HCT116 (cell line): ENCODE data around the gene INF2. TPM values are rescaled to one million over a fixed set of nuclear protein-coding genes. Genes with fewer than 3 reads are reported as not detected.

Experiments used
- ATAC-seq: fragments of 200-7000 bp; cut with Tn5 transposase; 2 replicates; pipeline ENCODE4 v1.9.1; 2020; ENCODE audit warnings: mild to moderate bottlenecking, moderate library complexity
- BruUV-seq: library from RNA; stranded (reverse); fragments of 400-500 nt; replicated peaks from 2 replicates; lab custom pipeline; 2021; lab: Mats Ljungman, UMichigan
- CTCF ChIA-PET: fragments of 300-600 bp; sonication (Branson Sonifier 250); formaldehyde crosslinking; loops from one replicate; lab custom pipeline; 2021; ENCODE audit warnings: antibody characterized with exemption; lab: Charles Lee
- POLR2A ChIA-PET: fragments of 300-600, 350-600 bp; sonication (Branson Sonifier 250); formaldehyde crosslinking; loops from one replicate; lab custom pipeline; 2021; ENCODE audit warnings: antibody characterized with exemption; lab: Charles Lee
- RAD21 ChIA-PET, 2 experiments: fragments of 300-600 bp; sonication (Branson Sonifier 250); formaldehyde crosslinking; loops; one replicate each; lab custom pipeline; 2023; ENCODE audit warnings: low total read pairs in 2 of 2; ENCODE audit not compliant: uncharacterized antibody in 2 of 2, unreplicated experiment in 2 of 2, low non-redundant PET in 1 of 2; lab: Charles Lee
- DNase-seq: peaks from one replicate; pipeline ENCODE4 v3.0.0-alpha.2; 2010; ENCODE audit warnings: low read depth, low spot score
- H2AFZ ChIP-seq: fragments of 200-600 bp; shearing (Covaris generic), sonication (generic); 2 replicates; pipeline ENCODE4 v1.6.1; 2017; ENCODE audit warnings: low read depth, mixed run types, mixed read lengths, antibody characterized with exemption, low read length; ENCODE audit not compliant: poor library complexity, severe bottlenecking
- H3K27ac ChIP-seq: 2 replicates; pipeline ENCODE4 v1.5.1; 2012; ENCODE audit warnings: low read depth, low read length
- H3K27me3 ChIP-seq: fragments of 200-600 bp; sonication (generic); 2 replicates; pipeline ENCODE4 v1.6.1; 2016; ENCODE audit warnings: mixed run types, low read length, mixed read lengths; ENCODE audit not compliant: insufficient read depth
- H3K36me3 ChIP-seq, 2 experiments: fragments of 200-500 bp in 1 of 2; fragments of 200-600 bp in 1 of 2; sonication (Bioruptor generic) in 1 of 2; sonication (generic) in 1 of 2; 2 replicates each; pipeline versions ENCODE4 v1.5.1 to v1.6.1; 2014 to 2016; ENCODE audit warnings: low read length in 2 of 2, inconsistent platforms in 1 of 2, mixed read lengths in 1 of 2, mixed run types in 1 of 2; ENCODE audit not compliant: insufficient read depth in 2 of 2, control insufficient read depth in 1 of 2
- H3K4me1 ChIP-seq, 2 experiments: fragments of 200-600 bp in 1 of 2; sonication (generic) in 1 of 2; 2 replicates each; pipeline versions ENCODE4 v1.5.1 to v1.6.1; 2012 to 2017; ENCODE audit warnings: low read length in 2 of 2, inconsistent platforms in 1 of 2, mild to moderate bottlenecking in 1 of 2, mixed read lengths in 1 of 2, mixed run types in 1 of 2, moderate library complexity in 1 of 2; ENCODE audit not compliant: insufficient read depth in 2 of 2, control insufficient read depth in 1 of 2
- H3K4me2 ChIP-seq: fragments of 200-600 bp; sonication (generic); 2 replicates; pipeline ENCODE4 v1.6.1; 2017; ENCODE audit warnings: mixed run types, low read length, mixed read lengths
- H3K4me3 ChIP-seq, 2 experiments: fragments of 200-600 bp in 1 of 2; sonication (generic) in 1 of 2; replicated peaks in 1 of 2; 2 replicates each; pipeline ENCODE4 v1.5.1; 2011 to 2016; ENCODE audit warnings: low read length in 2 of 2, control low read depth in 1 of 2, low read depth in 1 of 2, mild to moderate bottlenecking in 1 of 2, mixed read lengths in 1 of 2, mixed run types in 1 of 2
- H3K79me2 ChIP-seq: fragments of 200-600 bp; sonication (generic); 2 replicates; pipeline ENCODE4 v1.6.1; 2017; ENCODE audit warnings: mild to moderate bottlenecking, mixed run types, low read length, moderate library complexity, mixed read lengths; ENCODE audit not compliant: insufficient read depth
- H3K9ac ChIP-seq: fragments of 200-600 bp; sonication (generic); 2 replicates; pipeline ENCODE4 v1.6.1; 2016; ENCODE audit warnings: low read length, mixed read lengths
- H3K9me2 ChIP-seq: fragments of 200-600 bp; sonication (generic), shearing (Covaris generic); 2 replicates; pipeline ENCODE4 v1.6.1; 2017; ENCODE audit warnings: mixed run types, mild to moderate bottlenecking, moderate library complexity; ENCODE audit not compliant: insufficient read depth
- H3K9me3 ChIP-seq, 2 experiments: fragments of 200-500 bp in 1 of 2; fragments of 200-600 bp in 1 of 2; sonication (Bioruptor generic) in 1 of 2; sonication (generic) in 1 of 2; 2 replicates each; pipeline ENCODE4 v1.6.1; 2014 to 2017; ENCODE audit warnings: low read length in 2 of 2, mixed read lengths in 2 of 2, inconsistent platforms in 1 of 2, low read depth in 1 of 2, mild to moderate bottlenecking in 1 of 2, mixed run types in 1 of 2, moderate library complexity in 1 of 2; ENCODE audit not compliant: control insufficient read depth in 1 of 2, insufficient read depth in 1 of 2
- H4K20me1 ChIP-seq: fragments of 200-600 bp; sonication (generic), shearing (Covaris generic); 2 replicates; pipeline ENCODE4 v1.6.1; 2017; ENCODE audit warnings: mixed run types, mild to moderate bottlenecking, moderate library complexity; ENCODE audit not compliant: insufficient read depth
- CEBPB ChIP-seq: IDR thresholded peaks from 2 replicates; pipeline ENCODE4 v1.6.1; 2012; ENCODE audit warnings: low read depth
- EGR1 ChIP-seq: IDR thresholded peaks from 2 replicates; pipeline ENCODE4 v1.6.1; 2012; ENCODE audit warnings: low read depth
- ELF1 ChIP-seq: IDR thresholded peaks from 2 replicates; pipeline ENCODE4 v1.6.1; 2012; ENCODE audit warnings: low read depth, borderline replicate concordance
- EZH2 ChIP-seq: fragments of 200-600 bp; sonication (generic); IDR thresholded peaks from 2 replicates; pipeline ENCODE4 v1.6.1; 2017; ENCODE audit warnings: antibody characterized with exemption, mixed run types
- JUND ChIP-seq: IDR thresholded peaks from 2 replicates; pipeline ENCODE4 v1.6.1; 2012
- POLR2A ChIP-seq: IDR thresholded peaks from 2 replicates; pipeline ENCODE4 v1.7.0; 2011; ENCODE audit warnings: borderline replicate concordance; ENCODE audit not compliant: insufficient read depth, insufficient read length; ENCODE audit errors: extremely low read depth
- RAD21 ChIP-seq: IDR thresholded peaks from 2 replicates; pipeline ENCODE4 v1.6.1; 2012; ENCODE audit warnings: low read depth, mild to moderate bottlenecking
- TCF7L2 ChIP-seq: IDR thresholded peaks from 2 replicates; pipeline ENCODE4 v1.7.0; 2011; ENCODE audit warnings: borderline replicate concordance, inconsistent platforms; ENCODE audit not compliant: insufficient read depth, insufficient read length; ENCODE audit errors: extremely low read depth
- YY1 ChIP-seq: IDR thresholded peaks from 2 replicates; pipeline ENCODE4 v1.6.1; 2011; ENCODE audit warnings: low read length, low read depth, moderate library complexity, mild to moderate bottlenecking; ENCODE audit not compliant: insufficient replicate concordance; ENCODE audit errors: extremely low read depth
- ZBTB33 ChIP-seq: IDR thresholded peaks from 2 replicates; pipeline ENCODE4 v1.6.1; 2011; ENCODE audit warnings: mild to moderate bottlenecking, low read length, moderate library complexity; ENCODE audit not compliant: insufficient replicate concordance; ENCODE audit errors: extremely low read depth
- ZFX ChIP-seq: fragments of 450-650 bp; IDR thresholded peaks from 2 replicates; pipeline ENCODE4 v1.6.1; 2017
- intact Hi-C: fragments of 100-400 bp; cut with micrococcal nuclease; formaldehyde crosslinking; loops from 2 replicates; pipeline ENCODE4 v1.10.0; 2022
- total RNA-seq: library from RNA; stranded (reverse); gene quantifications from one replicate; pipeline ENCODE4 v1.2.1, GENCODE V29; 2021; ENCODE audit not compliant: unreplicated experiment
- TF ChIP-seq, protein P1 (sequence below): IDR thresholded peaks from 2 replicates; pipeline ENCODE4 v1.6.1; 2012; ENCODE audit warnings: low read depth
- TF ChIP-seq, protein P2 (sequence below): IDR thresholded peaks from 2 replicates; pipeline ENCODE4 v1.6.1; 2012
- TF ChIP-seq, protein P3 (sequence below), 3 experiments: fragments of 200-600 bp in 1 of 3; sonication (generic) in 1 of 3; IDR thresholded peaks in 2 of 3; conservative IDR thresholded peaks in 1 of 3; 2 replicates each; pipeline ENCODE4 v1.5.1; 2012 to 2017; ENCODE audit warnings: low read depth in 2 of 3, low read length in 2 of 3, antibody characterized with exemption in 1 of 3, borderline replicate concordance in 1 of 3, control low read depth in 1 of 3, mild to moderate bottlenecking in 1 of 3, mixed read lengths in 1 of 3, mixed run types in 1 of 3, moderate library complexity in 1 of 3; ENCODE audit not compliant: insufficient read depth in 1 of 3

Gene INF2
- total RNA-seq, 1 experiment from 2014 or later, result 95.8 TPM

DNA sequence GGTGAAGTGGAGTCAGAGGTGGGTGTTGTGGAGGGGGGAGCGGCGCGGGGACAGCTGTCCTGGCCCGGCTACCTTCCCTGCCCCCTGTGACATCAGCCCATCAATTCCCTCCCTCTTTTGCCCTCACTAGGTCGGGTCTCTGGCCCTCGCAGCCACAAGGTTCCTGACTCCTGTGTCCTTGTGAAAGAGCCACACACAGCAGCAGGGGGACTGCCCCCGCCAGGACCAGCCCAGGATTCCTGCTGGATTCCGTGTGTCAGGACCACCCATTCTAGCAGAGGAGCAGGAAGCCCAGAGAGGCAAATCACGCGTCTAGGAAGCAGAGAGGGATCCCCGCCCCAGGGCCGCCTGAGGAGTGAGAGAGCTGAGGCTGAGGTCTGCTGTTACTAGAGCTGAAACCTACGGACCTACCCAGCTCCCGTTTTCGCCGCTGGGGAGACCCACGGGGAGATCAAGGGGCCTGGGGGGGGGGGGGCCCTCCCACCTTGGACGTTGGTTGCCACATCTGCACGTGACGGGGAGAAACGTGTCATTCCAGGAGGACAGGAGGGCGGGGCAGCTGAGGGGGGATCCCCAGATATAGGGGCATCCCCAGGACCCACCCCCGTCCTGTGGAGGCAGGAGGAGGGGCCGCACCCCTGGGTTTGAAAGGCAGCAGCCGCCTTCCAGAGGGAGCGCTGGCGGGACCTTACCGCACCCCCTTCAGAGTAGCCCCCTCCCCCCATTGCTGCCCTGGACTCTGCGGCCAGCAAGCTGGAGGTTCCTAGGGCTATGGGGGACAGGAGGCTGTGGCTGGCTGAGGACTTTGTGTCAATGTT lies 12.5 kb upstream of the INF2 start:
- BruUV-seq, result no TSS peak
- ATAC-seq, result no peak

More for the DNA sequence above, 12.5 kb upstream of the INF2 start:
- CTCF ChIA-PET, result interaction anchor here (1.2 to 1.3 kb wide), 2 partner anchors 11 kb away, joined by 4 to 5 read pairs; no protein-coding TSS in a partner anchor
- Histone ChIP-seq H2AFZ (no peak overlapping the region), H3K9me2 (no peaks in the 10 kb centered on the region), H4K20me1 (no peaks in the 10 kb centered on the region), H3K27me3 (no peaks in the 10 kb centered on the region), H3K4me2 (peak overlapping the region; percentile 89), H3K9ac (peak overlapping the region; percentile 89), H3K36me3 (no peaks in the 10 kb centered on the region), H3K27ac (peak overlapping the region; percentile 98), H3K9me3 (no peaks in the 10 kb centered on the region), H3K79me2 (no peaks in the 10 kb centered on the region), H3K4me1 (peaks cover 45 to 61% of the 10 kb centered on the region in 2 experiments), H3K4me3 (peak overlapping the region; percentile 52 to 62)
- RAD21 ChIA-PET, result interaction anchor here in 1 of 2 experiments (1.1 kb wide), 1 partner anchor 11 kb away, joined by 3 read pairs; no protein-coding TSS in a partner anchor
- TF ChIP-seq EZH2 (no peak), JUND (no peak), ELF1 (no peak), YY1 (no peak), EGR1 (no peak), RAD21 (no peak), POLR2A (no peak), TCF7L2 (no peak), ZFX (no peak), ZBTB33 (no peak), CEBPB (no peak)
- TF ChIP-seq, protein P1, sequence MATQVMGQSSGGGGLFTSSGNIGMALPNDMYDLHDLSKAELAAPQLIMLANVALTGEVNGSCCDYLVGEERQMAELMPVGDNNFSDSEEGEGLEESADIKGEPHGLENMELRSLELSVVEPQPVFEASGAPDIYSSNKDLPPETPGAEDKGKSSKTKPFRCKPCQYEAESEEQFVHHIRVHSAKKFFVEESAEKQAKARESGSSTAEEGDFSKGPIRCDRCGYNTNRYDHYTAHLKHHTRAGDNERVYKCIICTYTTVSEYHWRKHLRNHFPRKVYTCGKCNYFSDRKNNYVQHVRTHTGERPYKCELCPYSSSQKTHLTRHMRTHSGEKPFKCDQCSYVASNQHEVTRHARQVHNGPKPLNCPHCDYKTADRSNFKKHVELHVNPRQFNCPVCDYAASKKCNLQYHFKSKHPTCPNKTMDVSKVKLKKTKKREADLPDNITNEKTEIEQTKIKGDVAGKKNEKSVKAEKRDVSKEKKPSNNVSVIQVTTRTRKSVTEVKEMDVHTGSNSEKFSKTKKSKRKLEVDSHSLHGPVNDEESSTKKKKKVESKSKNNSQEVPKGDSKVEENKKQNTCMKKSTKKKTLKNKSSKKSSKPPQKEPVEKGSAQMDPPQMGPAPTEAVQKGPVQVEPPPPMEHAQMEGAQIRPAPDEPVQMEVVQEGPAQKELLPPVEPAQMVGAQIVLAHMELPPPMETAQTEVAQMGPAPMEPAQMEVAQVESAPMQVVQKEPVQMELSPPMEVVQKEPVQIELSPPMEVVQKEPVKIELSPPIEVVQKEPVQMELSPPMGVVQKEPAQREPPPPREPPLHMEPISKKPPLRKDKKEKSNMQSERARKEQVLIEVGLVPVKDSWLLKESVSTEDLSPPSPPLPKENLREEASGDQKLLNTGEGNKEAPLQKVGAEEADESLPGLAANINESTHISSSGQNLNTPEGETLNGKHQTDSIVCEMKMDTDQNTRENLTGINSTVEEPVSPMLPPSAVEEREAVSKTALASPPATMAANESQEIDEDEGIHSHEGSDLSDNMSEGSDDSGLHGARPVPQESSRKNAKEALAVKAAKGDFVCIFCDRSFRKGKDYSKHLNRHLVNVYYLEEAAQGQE, result no peak
- TF ChIP-seq, protein P2, sequence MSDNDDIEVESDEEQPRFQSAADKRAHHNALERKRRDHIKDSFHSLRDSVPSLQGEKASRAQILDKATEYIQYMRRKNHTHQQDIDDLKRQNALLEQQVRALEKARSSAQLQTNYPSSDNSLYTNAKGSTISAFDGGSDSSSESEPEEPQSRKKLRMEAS, result no peak
- TF ChIP-seq, protein P3, sequence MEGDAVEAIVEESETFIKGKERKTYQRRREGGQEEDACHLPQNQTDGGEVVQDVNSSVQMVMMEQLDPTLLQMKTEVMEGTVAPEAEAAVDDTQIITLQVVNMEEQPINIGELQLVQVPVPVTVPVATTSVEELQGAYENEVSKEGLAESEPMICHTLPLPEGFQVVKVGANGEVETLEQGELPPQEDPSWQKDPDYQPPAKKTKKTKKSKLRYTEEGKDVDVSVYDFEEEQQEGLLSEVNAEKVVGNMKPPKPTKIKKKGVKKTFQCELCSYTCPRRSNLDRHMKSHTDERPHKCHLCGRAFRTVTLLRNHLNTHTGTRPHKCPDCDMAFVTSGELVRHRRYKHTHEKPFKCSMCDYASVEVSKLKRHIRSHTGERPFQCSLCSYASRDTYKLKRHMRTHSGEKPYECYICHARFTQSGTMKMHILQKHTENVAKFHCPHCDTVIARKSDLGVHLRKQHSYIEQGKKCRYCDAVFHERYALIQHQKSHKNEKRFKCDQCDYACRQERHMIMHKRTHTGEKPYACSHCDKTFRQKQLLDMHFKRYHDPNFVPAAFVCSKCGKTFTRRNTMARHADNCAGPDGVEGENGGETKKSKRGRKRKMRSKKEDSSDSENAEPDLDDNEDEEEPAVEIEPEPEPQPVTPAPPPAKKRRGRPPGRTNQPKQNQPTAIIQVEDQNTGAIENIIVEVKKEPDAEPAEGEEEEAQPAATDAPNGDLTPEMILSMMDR (IDR thresholded peaks at IDR 0.05 in 2 of 3, conservative IDR thresholded peaks at IDR 0.05 in 1 of 3; ENCODE audit: borderline replicate concordance in 1 of 3, insufficient read depth in 1 of 3, low read depth in 2 of 3, low read length in 2 of 3), result no peak
- DNase-seq, result no peak
- intact Hi-C loops, result no loop called here
- POLR2A ChIA-PET, result interaction anchor here (0.7 to 2.2 kb wide), 4 partner anchors 11 to 76 kb away, joined by 4 to 13 read pairs (median 7); partner anchors contain the start of gene SIVA1
